HepG2 (cell line): Measurements from ENCODE around the gene NEFH. TPM values are rescaled to one million over a fixed set of nuclear protein-coding genes. Genes with fewer than 3 reads are reported as not detected.

Experiments
- ATAC-seq: fragments of 200-7000 bp; cut with Tn5 transposase; 3 replicates; pipeline ENCODE4 v1.9.1; 2020; ENCODE audit warnings: mild to moderate bottlenecking, moderate library complexity
- BruUV-seq: library from RNA; stranded (reverse); fragments of 400-500 nt; replicated peaks from 2 replicates; lab custom pipeline; 2021; lab: Mats Ljungman, UMichigan
- CTCF ChIA-PET: fragments of 300-600 bp; formaldehyde crosslinking; extraction: SDS; loops from one replicate; lab custom pipeline; 2021; ENCODE audit warnings: low total read pairs, inconsistent platforms, low intra/inter-chr PET ratio; lab: Yijun Ruan, JAX
- POLR2A ChIA-PET: fragments of 350-600 bp; sonication (Branson Sonifier 250); formaldehyde crosslinking; loops from one replicate; lab custom pipeline; 2020; ENCODE audit warnings: antibody characterized with exemption, inconsistent platforms; lab: Yijun Ruan, JAX
- DNase-seq: peaks from one replicate; pipeline ENCODE4 v3.0.0-alpha.2; 2015; ENCODE audit warnings: low spot score
- FAIRE-seq: peaks from 3 replicates; lab custom pipeline; 2011; peaks lifted over from hg19 to GRCh38; lab: Jason Lieb, UNC
- H2AFZ ChIP-seq: one replicate; pipeline ENCODE4 v1.6.1; 2011; ENCODE audit warnings: low read length, inconsistent platforms
- H3K27ac ChIP-seq: fragments of 300-600 bp; 3 replicates; pipeline ENCODE4 v1.8.0; 2011; ENCODE audit warnings: mixed run types, mild to moderate bottlenecking, mixed read lengths, low read length, inconsistent platforms; ENCODE audit not compliant: insufficient read depth; ENCODE audit errors: extremely low read length
- H3K27me3 ChIP-seq, 2 experiments: fragments of 200-600 bp in 1 of 2; 2 replicates in 1 of 2; 3 replicates in 1 of 2; pipeline versions ENCODE4 v1.6.0 to v1.8.0; 2011; ENCODE audit warnings: low read length in 2 of 2, mild to moderate bottlenecking in 2 of 2, moderate library complexity in 2 of 2, inconsistent platforms in 1 of 2; ENCODE audit not compliant: insufficient read depth in 2 of 2, control insufficient read depth in 1 of 2
- H3K36me3 ChIP-seq, 2 experiments: fragments of 200-600 bp in 1 of 2; replicated peaks in 1 of 2; 2 replicates in 1 of 2; 3 replicates in 1 of 2; pipeline versions ENCODE4 v1.5.1 to v1.8.0; 2011; ENCODE audit warnings: low read length in 2 of 2, inconsistent platforms in 1 of 2; ENCODE audit not compliant: insufficient read depth in 2 of 2, control insufficient read depth in 1 of 2
- H3K4me1 ChIP-seq: 2 replicates; pipeline ENCODE4 v1.5.1; 2012; ENCODE audit warnings: low read length, inconsistent platforms; ENCODE audit not compliant: insufficient read depth
- H3K4me2 ChIP-seq: 2 replicates; pipeline ENCODE4 v1.6.0; 2011; ENCODE audit warnings: low read depth, low read length, inconsistent platforms
- H3K4me3 ChIP-seq, 3 experiments: fragments of 200-600 bp in 1 of 3; sonication (generic), shearing (Covaris generic) in 1 of 3; replicated peaks in 1 of 3; 2 replicates each; pipeline ENCODE4 v1.5.1; 2011 to 2016; ENCODE audit warnings: low read length in 3 of 3, inconsistent platforms in 2 of 3, low read depth in 2 of 3, mild to moderate bottlenecking in 2 of 3, control low read depth in 1 of 3, mixed read lengths in 1 of 3; ENCODE audit not compliant: insufficient read depth in 1 of 3
- H3K79me2 ChIP-seq: one replicate; pipeline ENCODE4 v1.6.1; 2011; ENCODE audit warnings: low read length, inconsistent platforms; ENCODE audit not compliant: insufficient read depth
- H3K9ac ChIP-seq: 2 replicates; pipeline ENCODE4 v1.6.0; 2011; ENCODE audit warnings: mild to moderate bottlenecking, low read depth, low read length, inconsistent platforms; ENCODE audit not compliant: insufficient read depth
- H3K9me3 ChIP-seq: 2 replicates; pipeline ENCODE4 v1.5.1; 2012; ENCODE audit warnings: mild to moderate bottlenecking, low read length
- H4K20me1 ChIP-seq: 2 replicates; pipeline ENCODE4 v1.6.0; 2011; ENCODE audit warnings: inconsistent platforms, mild to moderate bottlenecking, low read length, moderate library complexity; ENCODE audit not compliant: insufficient read depth
- AFF4 ChIP-seq: sonication (generic); formaldehyde crosslinking; IDR thresholded peaks from 2 replicates; pipeline ENCODE4 v1.4.0; 2020; ENCODE audit warnings: missing genetic modification reagents
- CAMTA2 ChIP-seq: sonication (generic); formaldehyde crosslinking; IDR thresholded peaks from 2 replicates; pipeline ENCODE4 v1.4.0; 2020; ENCODE audit warnings: mild to moderate bottlenecking, missing genetic modification reagents, borderline replicate concordance
- FIP1L1 ChIP-seq: fragments of 200-400 bp; formaldehyde crosslinking; IDR thresholded peaks from 2 replicates; pipeline ENCODE4 v1.6.1; 2018; ENCODE audit warnings: low read depth, mild to moderate bottlenecking, low read length, moderate library complexity, borderline replicate concordance; ENCODE audit not compliant: insufficient read depth
- GFI1 ChIP-seq: sonication (generic); formaldehyde crosslinking; IDR thresholded peaks from 2 replicates; pipeline ENCODE4 v1.5.0; 2020; ENCODE audit warnings: missing genetic modification reagents, mild to moderate bottlenecking, borderline replicate concordance
- KDM1A ChIP-seq: IDR thresholded peaks from 2 replicates; pipeline ENCODE4 v1.6.1; 2016; ENCODE audit warnings: missing compliant biosample characterization
- NAIF1 ChIP-seq: sonication (generic); formaldehyde crosslinking; IDR thresholded peaks from 2 replicates; pipeline ENCODE4 v1.5.0; 2020; ENCODE audit warnings: mild to moderate bottlenecking, missing genetic modification reagents, borderline replicate concordance
- NFRKB ChIP-seq: fragments of 450-650 bp; IDR thresholded peaks from 2 replicates; pipeline ENCODE4 v1.6.1; 2017
- PRPF4 ChIP-seq: fragments of 200-400 bp; formaldehyde crosslinking; IDR thresholded peaks from 2 replicates; pipeline ENCODE4 v1.6.1; 2016; ENCODE audit warnings: low read length, low read depth; ENCODE audit not compliant: poor library complexity, severe bottlenecking
- RXRB ChIP-seq: IDR thresholded peaks from 2 replicates; pipeline ENCODE4 v1.6.1; 2016; ENCODE audit warnings: borderline replicate concordance, missing genetic modification reagents, missing compliant biosample characterization
- SAFB2 ChIP-seq: sonication (generic); formaldehyde crosslinking; IDR thresholded peaks from 2 replicates; pipeline ENCODE4 v1.5.1; 2020; ENCODE audit warnings: missing genetic modification reagents, low read depth, mild to moderate bottlenecking, borderline replicate concordance
- SNAPC4 ChIP-seq: sonication (generic); formaldehyde crosslinking; IDR thresholded peaks from 2 replicates; pipeline ENCODE4 v1.4.0; 2020; ENCODE audit warnings: mild to moderate bottlenecking, missing genetic modification reagents
- THRA ChIP-seq: sonication (generic); formaldehyde crosslinking; IDR thresholded peaks from 2 replicates; pipeline ENCODE4 v1.4.0; 2020; ENCODE audit warnings: missing genetic modification reagents, borderline replicate concordance
- ZNF430 ChIP-seq: sonication (generic); formaldehyde crosslinking; IDR thresholded peaks from 2 replicates; pipeline ENCODE4 v1.9.0; 2021; ENCODE audit warnings: mild to moderate bottlenecking, missing genetic modification reagents
- WGBS: methylation state at CpG from one replicate; pipeline ENCODE4 v1.1.6; 2017; ENCODE audit warnings: low lambda C conversion rate; 5-methylcytosine and 5-hydroxymethylcytosine counted together
- in situ Hi-C: cut with HindIII; loops from 2 replicates; pipeline ENCODE4 v1.10.0; 2017; ENCODE audit warnings: low pct_unique_long_range_greater_than_20kb; ENCODE audit not compliant: extremely low pct_ligation_motif_present
- intact Hi-C: fragments of 100-400 bp; cut with micrococcal nuclease; formaldehyde crosslinking; loops from one replicate; pipeline ENCODE4 v1.10.0; 2022; ENCODE audit not compliant: unreplicated experiment
- polyA plus RNA-seq, 8 experiments: library from polyadenylated mRNA; depleted of rRNA in 3 of 8; stranded (reverse) in 7 of 8; unstranded in 1 of 8; fragments of >200 nt; fragmentation: Illumina TruSeq in 4 of 8; extraction: Trizol in 4 of 8; gene quantifications; 2 replicates each; pipeline versions ENCODE4 v1.2.1 to v1.2.3, GENCODE V29; 2011 to 2016; ENCODE audit warnings: low read depth in 4 of 8, missing spikeins in 1 of 8, mixed read lengths in 1 of 8; ENCODE audit not compliant: insufficient read depth in 1 of 8
- total RNA-seq, 5 experiments: library from RNA; depleted of rRNA; stranded (reverse); fragments of >200 nt; fragmentation: Illumina TruSeq; extraction: Trizol; gene quantifications; 2 replicates each; pipeline ENCODE4 v1.2.3, GENCODE V29; 2016; ENCODE audit warnings: low read depth in 1 of 5
- TF ChIP-seq, protein P1 (sequence below): IDR thresholded peaks from 2 replicates; pipeline ENCODE4 v1.6.1; 2018; ENCODE audit warnings: missing genetic modification reagents, mild to moderate bottlenecking, missing compliant biosample characterization

NEFH gene
- total and polyA plus RNA-seq, 2 of the 13 experiments (the other 11 are each of a cell fraction or from before 2014, with no cell fraction given) = not detected

- intact Hi-C loops = no loop called here
- Histone ChIP-seq H3K4me1 (no peaks in the 10 kb centered on the region), H3K36me3 (peaks cover 36 to 79% of the 10 kb centered on the region in 2 experiments), H3K79me2 (no peaks in the 10 kb centered on the region), H4K20me1 (no peaks in the 10 kb centered on the region), H3K4me3 (no peak overlapping the region), H3K9ac (no peak overlapping the region), H3K9me3 (no peaks in the 10 kb centered on the region), H3K27ac (no peak overlapping the region), H3K27me3 (no peaks in the 10 kb centered on the region), H3K4me2 (no peak overlapping the region), H2AFZ (no peak overlapping the region)
- no TSS peak for BruUV-seq
- in situ Hi-C loops = no loop called here
- ChIA-PET CTCF (no interaction called here), POLR2A (no interaction called here)
- DNase-seq (no peak), ATAC-seq (no peak), FAIRE-seq (no peak)
- WGBS = 98% methylated on average over 7 of the region's 7 CpGs
- TF ChIP-seq SAFB2 (CRISPR knock-in tag) = no peak
- TF ChIP-seq NFRKB = no peak
- TF ChIP-seq AFF4 (CRISPR knock-in tag) = no peak
- TF ChIP-seq ZNF430 (CRISPR knock-in tag) = no peak
- no peak for TF ChIP-seq RXRB (CRISPR knock-in tag)
- TF ChIP-seq, protein P1, sequence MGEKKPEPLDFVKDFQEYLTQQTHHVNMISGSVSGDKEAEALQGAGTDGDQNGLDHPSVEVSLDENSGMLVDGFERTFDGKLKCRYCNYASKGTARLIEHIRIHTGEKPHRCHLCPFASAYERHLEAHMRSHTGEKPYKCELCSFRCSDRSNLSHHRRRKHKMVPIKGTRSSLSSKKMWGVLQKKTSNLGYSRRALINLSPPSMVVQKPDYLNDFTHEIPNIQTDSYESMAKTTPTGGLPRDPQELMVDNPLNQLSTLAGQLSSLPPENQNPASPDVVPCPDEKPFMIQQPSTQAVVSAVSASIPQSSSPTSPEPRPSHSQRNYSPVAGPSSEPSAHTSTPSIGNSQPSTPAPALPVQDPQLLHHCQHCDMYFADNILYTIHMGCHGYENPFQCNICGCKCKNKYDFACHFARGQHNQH (CRISPR knock-in tag) = no peak
- no peak for TF ChIP-seq SNAPC4 (CRISPR knock-in tag)
- no peak for TF ChIP-seq PRPF4
- no peak for TF ChIP-seq KDM1A (CRISPR knock-in tag)
- no peak for TF ChIP-seq THRA (CRISPR knock-in tag)
- TF ChIP-seq CAMTA2 (CRISPR knock-in tag) = no peak
- TF ChIP-seq GFI1 (CRISPR knock-in tag) = no peak
- no peak for TF ChIP-seq FIP1L1
- TF ChIP-seq NAIF1 (CRISPR knock-in tag) = no peak
Measured at GRCh38 chr22:29521526-29521925, 41.5 kb downstream of the NEFH start.
